Activated CD4-positive, alpha-beta T cell treated with anti-CD3 and anti-CD28 coated beads for 1 hour (primary cell): ENCODE results near the gene CCND2.

Source experiments
- DNase-seq: peaks from one replicate; pipeline ENCODE4 v3.0.0-alpha.2; 2020

Gene CCND2

DNA sequence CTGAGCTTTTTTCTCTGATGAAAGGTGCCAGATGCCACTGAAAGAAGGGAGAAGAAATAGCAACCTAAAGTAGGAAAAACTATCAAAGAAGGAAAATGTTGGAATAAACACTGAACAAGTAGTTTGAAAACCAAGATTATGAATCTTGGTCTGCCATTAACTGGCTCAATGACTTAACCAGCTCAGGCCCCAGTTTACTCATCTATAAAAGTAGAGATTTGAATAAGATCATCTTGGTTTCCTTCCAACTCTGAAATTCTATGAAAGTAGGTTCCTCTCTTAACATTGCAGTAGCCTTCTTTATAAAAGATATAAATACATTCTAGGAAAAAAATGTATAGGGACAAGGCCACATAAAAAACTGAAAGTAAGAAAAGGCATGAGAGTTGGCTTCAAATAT lies 16.1 kb upstream of the CCND2 start:
- no peak for DNase-seq

DNA sequence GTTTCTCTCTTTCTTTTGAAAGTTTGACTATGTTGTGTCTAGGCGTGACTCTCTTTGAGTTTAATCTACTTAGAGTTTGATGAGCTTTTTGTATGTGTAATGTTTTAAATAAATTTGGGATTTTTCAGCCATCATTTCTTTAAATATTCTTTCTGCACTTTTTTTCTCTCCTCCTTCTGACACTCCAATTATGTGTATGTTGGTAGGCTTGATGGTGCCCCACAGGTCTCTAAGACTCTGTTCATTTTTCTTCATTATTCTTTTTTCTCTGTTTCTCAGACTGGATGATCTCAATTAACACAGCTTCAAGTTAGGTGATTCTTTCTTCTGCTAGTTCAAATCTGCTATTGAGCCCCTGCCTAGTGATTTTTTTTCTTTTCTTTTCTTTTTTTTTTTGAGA lies 14.5 kb upstream of the CCND2 start:
- no peak for DNase-seq

GRCh38 chr12:4261655-4262054 lies 11.9 kb upstream of the CCND2 start:
- DNase-seq, result no peak

GRCh38 chr12:4265280-4265679 lies 8.3 kb upstream of the CCND2 start:
- DNase-seq, result no peak

GRCh38 chr12:4266990-4267389 lies 6.6 kb upstream of the CCND2 start:
- DNase-seq, result no peak

- DNase-seq, result no peak
These were observed 5.7 kb upstream of the CCND2 start for GRCh38 chr12:4267704-4268328.

- no peak for DNase-seq
These were observed 5.0 kb upstream of the CCND2 start for GRCh38 chr12:4268329-4269181.

DNA sequence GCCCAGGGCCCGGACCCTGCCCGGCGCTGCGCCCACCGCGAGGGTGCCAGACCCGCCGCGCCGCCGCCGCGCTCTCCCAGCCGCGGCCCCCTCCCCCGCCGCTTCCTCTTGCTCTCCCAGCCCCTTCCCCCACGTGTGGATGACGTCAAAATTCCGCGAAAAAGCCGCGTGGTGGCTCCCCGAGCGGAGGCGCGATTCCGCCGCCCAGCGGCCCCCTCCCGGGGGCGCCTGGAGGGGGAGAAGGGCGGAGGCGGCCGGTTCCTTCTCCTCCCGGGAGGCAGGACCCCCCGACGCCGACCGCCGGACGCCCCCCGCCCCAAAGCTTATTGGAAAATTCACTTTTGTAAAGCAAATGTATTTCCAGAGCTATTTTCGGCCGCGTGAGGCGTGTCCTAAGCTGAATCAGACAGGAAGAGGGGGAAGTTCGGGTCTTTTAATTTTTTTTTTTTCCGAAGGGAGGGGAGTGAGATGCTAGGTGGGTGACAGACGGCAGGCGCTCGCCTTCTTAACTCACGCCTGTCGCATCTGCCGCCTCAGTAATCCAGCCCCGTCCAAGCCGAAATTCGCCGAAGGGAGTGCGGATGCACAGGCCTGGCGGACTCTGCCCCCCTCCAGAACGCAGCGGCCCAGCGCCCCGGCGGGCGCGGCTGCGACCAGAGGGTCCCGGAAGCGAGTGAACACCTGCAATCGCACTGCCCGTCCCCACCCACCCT lies 4.1 kb upstream of the CCND2 start:
- DNase-seq, result peak; percentile 88

DNA sequence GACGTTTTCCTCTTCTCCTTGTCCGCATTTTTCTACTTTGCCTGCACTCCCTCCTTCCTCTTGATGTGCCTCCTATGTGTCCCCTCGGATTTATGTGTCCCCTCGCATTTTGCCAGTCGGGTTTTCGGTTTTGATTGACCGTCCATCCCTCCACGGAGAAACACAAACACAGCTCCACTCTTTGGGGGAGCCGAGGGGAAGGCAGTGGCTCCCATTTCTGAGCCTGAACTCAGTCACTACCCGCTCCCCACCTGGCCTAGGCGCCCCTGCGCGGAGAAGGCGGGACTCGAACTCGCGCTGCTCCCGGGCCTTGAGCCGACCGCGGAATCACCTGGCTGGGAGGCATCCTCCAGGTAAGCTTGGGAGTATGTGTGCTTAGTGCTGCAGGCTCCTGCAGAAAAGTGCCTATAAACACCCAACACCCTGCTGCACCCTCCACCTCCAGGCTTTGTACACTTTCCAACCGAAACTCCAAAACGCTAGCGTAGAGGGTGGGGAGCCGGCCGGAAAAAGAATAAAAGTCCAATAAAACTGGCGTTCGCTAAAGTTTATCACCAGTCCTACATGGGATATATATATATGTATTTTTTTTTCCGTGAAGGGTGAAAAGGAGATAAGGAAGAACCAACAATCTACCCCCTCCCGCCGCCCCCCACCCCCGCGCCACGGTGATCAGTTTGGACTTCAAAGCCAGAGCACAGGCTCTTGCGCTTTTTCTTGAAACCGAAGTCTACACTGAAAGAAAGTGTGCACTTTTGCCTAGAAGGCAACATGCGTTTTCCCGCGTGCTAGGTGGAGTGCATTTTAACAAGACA lies 3.3 kb upstream of the CCND2 start:
- DNase-seq, result peak; percentile 32

GRCh38 chr12:4270831-4271716 lies 2.5 kb upstream of the CCND2 start:
- DNase-seq, result no peak

GRCh38 chr12:4271717-4272423 lies 1.7 kb upstream of the CCND2 start:
- DNase-seq, result peak; percentile 79

- DNase-seq, result peak; percentile 37
These were observed 914 bp upstream of the CCND2 start for GRCh38 chr12:4272424-4273272.

- no peak for DNase-seq
These were observed 300 bp upstream of the CCND2 start for GRCh38 chr12:4273273-4273651.

GRCh38 chr12:4274396-4275015 lies 944 bp downstream of the CCND2 start:
- DNase-seq, result no peak

GRCh38 chr12:4275016-4275869 lies 1.7 kb downstream of the CCND2 start:
- DNase-seq, result no peak

DNA sequence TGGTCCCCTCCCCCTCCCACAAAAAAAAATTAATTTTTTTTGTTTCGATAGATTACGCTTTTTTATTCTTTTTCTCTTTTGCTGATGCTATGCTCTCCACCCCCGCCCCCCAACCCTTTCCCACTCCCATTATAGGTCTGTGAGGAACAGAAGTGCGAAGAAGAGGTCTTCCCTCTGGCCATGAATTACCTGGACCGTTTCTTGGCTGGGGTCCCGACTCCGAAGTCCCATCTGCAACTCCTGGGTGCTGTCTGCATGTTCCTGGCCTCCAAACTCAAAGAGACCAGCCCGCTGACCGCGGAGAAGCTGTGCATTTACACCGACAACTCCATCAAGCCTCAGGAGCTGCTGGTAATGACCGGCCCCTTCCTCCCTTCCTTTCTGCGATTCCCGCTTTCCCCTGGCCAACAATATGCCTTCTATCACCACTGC lies 2.3 kb downstream of the CCND2 start:
- no peak for DNase-seq

DNA sequence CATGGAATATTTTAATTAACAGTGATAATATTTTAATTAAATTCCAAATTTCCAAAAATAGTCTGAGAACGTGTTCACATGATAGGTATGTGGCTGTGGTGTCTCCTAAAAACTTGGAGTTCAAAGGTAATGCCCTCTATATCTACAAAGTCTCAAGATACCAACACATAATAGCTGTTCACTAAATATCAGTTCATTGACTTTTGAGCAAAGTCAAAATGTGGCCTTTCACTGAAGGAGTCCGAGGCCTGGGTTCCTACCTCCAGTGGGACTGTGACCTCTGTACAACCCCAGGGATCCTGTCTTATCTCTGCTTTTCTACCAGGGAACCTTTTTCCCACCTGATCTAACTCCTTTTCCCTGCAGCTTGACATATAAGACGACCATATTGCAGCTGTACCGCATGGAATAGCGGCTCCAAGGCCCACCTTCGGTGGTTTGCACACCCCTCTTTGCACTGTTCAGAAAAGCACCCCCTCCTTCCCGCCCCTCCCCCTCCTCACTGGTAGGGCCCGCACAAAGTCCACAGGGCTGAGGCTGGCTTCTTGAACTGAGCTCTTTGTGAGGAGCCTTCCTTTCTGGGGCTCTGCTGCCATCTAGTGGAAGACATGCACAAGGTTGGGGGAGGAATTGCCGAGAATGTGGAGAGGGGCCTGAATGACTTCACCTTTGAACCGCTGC lies 3.1 kb downstream of the CCND2 start:
- peak; percentile 81 for DNase-seq

DNA sequence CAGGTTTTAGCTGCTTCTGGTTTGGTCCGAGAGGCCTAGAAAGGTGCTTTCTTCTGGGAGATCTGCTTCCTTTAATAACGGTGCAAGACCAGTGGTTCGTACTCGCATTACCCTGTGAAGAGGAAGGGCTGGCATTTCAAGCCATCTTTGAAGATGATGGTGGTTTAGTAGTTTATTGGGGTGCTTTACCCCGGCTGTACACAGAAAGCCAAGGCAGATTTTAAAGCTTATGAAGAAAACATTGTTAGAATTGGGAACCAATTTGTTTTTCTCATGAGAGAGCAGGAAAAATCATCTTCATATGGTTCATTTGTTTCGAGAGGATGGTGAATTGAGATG lies 3.6 kb downstream of the CCND2 start:
- no peak for DNase-seq
